Endometrial microvascular endothelial cells (primary cell): ENCODE results near the gene DPP10. TPM values are rescaled to one million over a fixed set of nuclear protein-coding genes. Genes with fewer than 3 reads are reported as not detected.
"Not testable (repeated sequence)": the region's sequence is repeated elsewhere in the genome, so short reads cannot be mapped to it uniquely, and the experiment has no call there.

Source experiments
- in situ Hi-C: cut with HindIII; loops from 2 replicates; pipeline ENCODE4 v1.10.0; 2017; ENCODE audit warnings: low sequenced_read_pairs, low pct_unique_long_range_greater_than_20kb; ENCODE audit errors: inconsistent ontology term
- total RNA-seq: library from RNA; depleted of rRNA; stranded (reverse); fragments of >200 nt; gene quantifications from one replicate; pipeline ENCODE4 v1.2.3, GENCODE V29; 2015; ENCODE audit errors: inconsistent ontology term

DPP10 gene
- total RNA-seq, 1 donor from 2014 or later, result not detected

DNA sequence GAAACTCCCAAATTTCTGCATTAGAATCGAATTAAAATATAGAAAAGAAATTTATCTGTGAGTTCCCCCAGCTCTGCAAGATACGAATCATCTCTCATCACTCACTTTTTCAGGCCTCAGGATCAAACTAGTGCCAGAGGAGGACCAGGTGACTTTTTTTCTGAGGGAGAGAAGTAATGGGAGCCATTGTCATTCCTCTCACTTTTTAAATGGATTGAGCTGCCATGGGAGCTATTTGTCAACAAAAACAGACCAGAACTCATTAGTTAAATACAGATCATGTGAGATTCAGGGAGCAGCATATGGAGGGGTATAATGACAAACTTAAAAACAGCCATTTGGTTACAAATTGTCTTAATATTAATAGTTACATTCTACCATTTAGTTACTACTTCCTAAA lies 594.4 kb downstream of the DPP10 start:
- in situ Hi-C loops, result no loop called here

DNA sequence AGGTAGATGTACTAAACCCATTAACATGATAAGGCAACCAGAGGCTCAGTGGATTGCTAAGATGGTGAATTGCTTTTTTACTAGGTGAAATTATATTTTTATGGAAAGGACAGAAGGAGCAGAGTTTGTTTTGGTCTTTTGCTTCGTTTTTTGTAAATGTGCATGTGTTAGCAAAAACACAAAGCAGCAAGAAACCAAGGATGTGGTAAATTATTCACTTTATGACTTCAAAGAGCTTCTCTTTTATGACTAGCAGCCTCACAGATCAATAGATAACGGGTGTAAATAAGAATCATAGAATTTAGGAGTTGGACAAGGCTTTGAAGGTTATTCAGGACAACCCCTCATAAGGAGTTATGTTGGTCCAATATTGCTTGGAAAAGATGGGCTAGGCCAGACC lies 615.0 kb downstream of the DPP10 start:
- in situ Hi-C loops, result no loop called here

DNA sequence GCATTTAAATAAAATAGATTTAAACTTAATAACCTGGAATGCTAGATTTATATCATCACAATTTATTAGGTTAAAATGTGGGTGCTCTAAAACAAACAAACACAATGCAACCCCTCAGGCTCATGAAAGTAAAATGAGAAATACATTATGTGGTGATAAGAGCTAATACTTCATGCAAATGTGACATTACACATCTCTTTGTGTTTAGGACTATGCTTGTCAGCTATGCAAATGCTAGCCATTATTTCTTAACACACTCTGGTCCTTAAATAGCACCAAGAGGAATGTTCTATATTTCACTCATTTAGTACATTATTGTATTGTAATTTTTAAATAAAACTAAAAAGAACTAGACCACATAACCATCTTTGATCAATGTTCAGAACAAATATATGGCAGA lies 627.6 kb downstream of the DPP10 start:
- in situ Hi-C loops, result no loop called here

DNA sequence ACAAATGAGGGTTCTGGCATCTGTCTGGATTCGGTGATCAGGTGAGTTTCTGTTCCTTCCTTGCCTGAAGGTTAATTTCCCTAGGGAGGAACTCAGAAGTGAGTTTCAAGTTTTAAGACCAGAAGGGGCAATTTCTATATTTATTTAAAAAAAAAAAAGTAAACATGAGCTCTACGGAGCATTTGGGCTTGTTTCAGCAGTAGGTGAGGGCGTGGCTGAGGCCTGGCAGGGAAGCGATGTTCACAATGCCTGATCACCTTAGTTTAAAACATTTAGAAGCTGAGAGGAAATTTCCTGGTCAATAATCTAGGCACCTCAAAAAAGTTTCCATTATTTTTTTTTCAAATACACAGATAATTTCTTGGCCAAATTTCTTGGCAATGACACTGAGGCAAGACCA lies 629.1 kb downstream of the DPP10 start:
- in situ Hi-C loops, result no loop called here

DNA sequence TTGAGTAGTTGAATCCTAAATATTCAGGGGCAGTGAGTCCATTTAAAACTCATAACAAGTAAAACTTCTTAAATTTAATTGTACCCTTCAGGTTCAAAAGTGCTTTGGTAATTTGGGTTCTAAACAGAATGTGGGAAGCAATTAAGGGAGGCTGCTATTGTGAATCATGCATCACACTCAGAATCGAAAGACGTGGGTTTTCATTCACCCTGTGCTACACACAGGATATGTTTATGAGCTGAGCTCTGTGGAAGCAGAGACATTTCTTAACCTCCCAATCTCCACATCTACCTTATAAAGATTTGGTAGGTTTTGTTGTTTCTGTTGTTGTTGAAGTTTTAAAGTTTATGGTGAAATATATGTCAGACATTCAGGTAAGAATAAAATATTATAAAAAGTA lies 633.4 kb downstream of the DPP10 start:
- in situ Hi-C loops, result no loop called here

DNA sequence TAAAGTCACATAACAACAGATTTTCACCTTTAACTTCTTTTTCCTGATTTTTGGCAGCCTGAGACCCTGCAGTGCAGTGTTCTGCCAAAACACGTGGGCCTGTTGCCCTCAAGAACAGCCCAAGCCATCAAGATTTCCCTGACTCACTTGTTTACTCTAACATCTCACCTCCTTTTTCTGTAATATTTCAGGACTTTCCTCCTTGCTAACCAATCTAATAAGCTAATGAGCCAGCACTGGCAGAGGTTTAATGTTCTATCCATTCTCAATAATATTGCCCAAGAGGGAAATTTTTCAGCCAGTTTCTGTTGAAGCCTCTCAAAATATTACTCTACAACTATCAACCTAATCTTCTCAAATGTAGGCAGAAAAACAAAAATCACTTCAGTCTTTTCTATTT lies 635.2 kb downstream of the DPP10 start:
- in situ Hi-C loops, result no loop called here

DNA sequence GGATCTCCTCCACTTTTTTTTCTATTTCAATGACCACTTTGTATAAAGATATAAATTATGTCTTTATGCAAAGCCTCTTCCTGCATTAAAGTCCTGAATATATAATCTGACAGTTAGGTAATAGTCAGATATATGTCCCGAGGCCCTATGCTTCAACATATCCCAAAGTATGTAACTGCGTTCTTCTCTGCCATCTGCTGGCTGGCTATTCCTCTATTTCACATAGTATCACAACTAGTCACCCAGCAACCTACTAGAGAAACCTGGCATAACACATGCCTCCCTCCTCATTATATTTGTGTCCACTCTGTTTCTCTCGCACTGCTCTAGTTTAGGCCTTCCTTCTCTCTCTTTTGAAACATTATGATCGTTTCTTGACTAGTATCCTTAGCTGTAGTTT lies 640.8 kb downstream of the DPP10 start:
- in situ Hi-C loops, result no loop called here

DNA sequence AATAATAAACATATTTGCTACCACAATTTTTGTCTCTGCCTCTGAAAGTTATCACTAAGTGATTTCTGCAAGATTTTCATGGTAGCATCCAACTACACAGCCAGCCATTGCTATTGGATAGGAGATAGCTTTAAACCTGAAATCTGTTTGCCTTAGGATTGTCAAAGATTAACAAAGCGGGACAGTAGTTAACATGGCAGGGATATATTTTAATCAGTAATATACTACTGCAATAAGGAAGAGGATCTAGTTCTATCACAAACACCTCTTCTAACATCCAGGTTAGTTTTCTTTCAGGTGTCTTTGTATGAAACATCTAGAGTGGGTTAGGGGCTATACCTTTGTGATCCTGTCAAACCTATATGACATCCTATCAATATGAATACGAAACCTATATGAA lies 641.3 kb downstream of the DPP10 start:
- in situ Hi-C loops, result no loop called here

DNA sequence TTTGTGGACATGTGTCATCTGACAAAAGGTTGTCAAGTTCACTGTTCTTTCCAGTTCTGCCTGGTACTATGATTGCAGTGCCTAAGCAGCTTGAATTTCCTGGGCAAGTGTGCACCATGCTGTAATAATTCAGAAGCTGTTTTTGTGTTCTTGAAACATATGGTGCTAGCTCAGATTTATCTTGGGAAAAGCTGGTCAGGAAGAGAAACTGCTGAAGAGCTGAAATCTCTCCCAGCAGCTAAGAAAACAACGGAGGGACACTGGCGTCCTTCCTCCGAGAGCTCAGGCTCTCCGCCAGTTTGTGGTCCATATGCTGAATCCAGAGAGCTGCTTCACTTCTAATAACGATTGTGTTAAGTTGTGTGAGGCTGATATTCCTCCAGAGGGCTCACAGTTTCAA lies 642.0 kb downstream of the DPP10 start:
- in situ Hi-C loops, result no loop called here

DNA sequence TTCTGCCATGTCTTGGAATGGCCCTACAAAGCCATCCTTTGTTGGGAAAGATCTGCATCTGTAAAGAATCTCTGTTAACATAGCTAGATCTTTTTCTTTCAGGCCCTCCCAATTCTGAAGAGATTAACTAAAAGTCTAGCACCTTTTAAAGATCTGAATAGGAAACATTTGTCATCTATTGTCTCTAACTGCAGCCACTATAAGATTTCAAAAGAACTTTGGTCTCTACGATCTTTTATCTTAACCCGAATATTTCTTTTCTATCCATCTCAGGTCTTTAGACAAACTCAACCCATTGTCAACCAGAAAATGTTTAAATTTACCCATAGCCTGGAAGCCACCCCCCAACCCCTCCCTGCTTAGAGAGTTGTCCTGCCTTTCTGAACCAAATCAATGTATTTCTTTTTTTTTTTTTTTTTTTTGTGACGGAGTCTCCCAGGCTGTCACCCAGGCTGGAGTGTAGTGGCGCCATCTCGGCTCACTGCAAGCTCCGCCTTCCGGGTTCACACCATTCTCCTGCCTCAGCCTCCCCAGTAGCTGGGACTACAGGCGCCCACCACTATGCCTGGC lies 643.7 kb downstream of the DPP10 start:
- in situ Hi-C loops, result not testable (repeated sequence)

DNA sequence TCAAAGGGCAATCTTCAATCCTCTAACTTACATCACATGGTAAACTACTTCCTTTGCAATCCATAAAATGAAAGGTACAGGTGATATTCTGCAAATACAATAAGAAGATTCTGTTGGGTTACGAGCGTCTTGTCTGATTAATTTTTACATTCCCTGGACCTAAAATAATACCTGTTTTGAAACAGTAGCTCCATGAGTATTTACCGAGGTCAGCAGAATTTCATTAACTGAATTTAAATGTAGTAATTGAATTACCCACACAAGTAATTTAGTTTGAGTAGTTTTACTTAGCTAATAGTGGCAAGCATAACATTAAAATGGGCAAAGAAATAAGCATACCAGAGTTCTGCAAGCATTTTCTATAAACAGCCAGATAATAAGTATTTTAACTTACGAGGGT lies 652.0 kb downstream of the DPP10 start:
- in situ Hi-C loops, result no loop called here

DNA sequence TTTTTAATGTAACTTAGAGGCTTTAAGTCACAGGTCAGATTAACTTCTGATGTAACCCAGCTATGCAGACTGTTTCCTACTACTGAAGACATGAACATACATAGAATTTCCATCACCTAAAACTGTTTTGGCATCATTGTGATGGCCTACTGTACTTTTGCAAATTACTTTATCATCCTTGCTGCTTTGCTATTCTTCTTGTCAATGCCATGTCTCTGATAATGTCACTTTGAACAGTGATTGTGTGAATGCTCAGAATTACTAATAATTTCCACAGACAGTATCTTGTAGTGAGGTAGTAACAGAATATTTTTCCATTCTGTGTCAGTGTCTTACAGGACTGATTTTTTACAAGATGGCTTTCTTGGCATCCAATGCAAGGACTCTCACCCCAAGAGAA lies 663.5 kb downstream of the DPP10 start:
- in situ Hi-C loops, result no loop called here

DNA sequence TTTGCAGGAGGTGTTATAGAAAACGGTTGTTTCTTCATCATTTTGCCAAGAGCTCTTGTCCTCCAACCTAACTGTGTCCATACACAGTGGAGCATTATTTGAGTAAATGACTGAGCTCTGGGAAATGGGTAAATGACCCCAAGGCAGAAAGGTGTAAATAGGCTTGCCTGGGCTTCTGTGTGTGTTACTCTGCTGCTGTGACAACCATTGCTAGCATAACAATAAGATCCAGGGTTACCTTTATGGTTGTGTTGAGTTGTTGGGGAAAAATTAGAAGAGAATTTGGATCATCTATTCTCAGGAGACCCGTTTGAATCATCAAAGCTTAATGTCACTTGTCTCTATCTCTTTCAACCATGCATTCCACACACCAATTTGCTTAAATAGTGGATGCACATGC lies 672.7 kb downstream of the DPP10 start:
- in situ Hi-C loops, result no loop called here

DNA sequence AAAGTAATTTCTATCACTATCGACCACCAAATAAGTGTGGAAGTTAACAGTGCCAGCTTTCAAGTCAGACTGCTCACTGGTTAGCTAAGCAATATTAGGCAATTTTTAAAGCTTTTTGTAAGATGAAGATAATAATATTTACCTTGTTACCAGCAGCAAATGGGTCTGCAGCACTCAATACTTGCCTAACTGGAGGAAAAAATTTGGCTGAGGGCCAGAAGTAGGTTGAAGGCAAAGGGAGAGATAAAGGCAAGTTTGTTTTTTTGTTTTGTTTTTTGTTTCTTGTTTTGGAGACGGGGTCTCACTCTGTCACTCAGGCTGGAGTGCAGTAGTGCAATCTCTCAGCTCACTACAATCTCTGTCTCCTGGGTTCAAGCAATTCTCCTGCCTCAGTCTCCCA lies 675.9 kb downstream of the DPP10 start:
- in situ Hi-C loops, result no loop called here

DNA sequence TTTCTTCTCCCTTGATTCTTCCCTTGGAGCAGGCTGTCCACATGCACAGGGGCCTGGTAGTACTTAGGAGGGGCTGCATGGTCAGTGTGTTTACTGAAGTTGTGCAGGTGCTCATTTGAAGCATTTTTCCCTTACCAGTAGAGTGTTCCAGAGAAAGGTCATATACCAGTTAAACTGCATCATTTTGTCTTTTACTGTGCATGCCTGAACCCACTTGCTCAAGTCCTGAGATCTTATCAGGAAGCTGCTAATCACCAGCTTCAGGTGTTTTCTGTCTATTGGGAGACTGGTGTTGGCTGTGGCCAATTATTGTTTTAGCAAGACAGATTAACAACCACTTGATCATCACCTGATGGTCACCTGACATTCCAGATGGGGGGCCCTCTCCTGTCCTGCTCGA lies 676.6 kb downstream of the DPP10 start:
- in situ Hi-C loops, result no loop called here

DNA sequence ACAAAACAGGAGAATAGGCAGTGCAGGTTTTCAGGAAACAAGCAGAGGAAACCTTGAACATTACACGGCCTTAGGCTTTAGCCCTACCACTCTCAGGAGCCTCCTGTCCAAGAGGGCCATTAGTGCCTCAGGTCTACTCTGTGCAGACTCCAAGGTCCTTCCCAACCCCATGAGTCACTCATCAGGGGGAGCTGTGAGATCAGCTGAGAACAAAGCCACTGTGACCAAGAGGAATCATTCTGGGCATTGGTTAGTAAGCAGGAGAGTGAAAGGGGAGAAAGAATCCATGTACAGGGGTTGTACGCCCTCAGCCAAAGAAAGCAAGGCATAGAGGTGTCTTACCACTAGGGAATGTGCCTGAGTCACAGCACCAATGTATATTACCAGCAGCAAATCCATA lies 680.3 kb downstream of the DPP10 start:
- in situ Hi-C loops, result no loop called here

DNA sequence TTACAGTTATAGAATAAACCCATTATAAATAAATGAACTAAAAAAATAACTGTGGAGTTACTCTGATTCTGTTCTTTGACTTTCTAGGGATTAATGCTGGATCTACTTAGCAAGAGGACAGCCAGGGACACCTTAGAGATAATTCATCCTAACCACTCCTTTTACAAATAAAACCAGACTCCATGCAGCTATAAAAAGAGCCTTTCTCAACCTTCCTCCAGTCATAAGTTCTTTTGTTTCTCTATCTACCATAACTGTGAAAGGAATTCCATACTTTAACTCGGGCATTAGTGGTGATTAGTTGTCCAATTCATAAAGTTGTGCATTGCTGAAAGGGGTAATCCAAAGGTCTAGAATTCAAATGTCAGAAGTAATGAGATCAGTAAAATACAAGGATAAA lies 682.4 kb downstream of the DPP10 start:
- in situ Hi-C loops, result no loop called here

DNA sequence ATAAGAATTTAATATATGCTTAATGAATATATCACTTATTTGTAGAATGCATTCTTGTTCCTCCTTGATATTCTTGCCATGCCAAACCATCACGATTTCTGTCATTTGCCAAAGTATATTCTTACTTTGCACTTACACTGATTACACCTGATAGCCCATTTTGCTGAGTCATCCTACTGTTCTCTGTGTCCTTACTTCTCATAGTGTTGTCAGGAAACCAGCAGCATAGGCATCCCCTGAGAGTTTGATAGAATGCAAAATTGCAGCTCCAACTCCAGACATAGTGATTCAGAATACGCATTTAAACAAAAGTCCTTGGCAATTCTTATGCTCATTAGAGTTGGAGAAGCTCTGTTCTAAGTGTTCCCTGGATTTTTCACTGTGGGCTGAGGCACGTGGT lies 687.1 kb downstream of the DPP10 start:
- in situ Hi-C loops, result no loop called here

DNA sequence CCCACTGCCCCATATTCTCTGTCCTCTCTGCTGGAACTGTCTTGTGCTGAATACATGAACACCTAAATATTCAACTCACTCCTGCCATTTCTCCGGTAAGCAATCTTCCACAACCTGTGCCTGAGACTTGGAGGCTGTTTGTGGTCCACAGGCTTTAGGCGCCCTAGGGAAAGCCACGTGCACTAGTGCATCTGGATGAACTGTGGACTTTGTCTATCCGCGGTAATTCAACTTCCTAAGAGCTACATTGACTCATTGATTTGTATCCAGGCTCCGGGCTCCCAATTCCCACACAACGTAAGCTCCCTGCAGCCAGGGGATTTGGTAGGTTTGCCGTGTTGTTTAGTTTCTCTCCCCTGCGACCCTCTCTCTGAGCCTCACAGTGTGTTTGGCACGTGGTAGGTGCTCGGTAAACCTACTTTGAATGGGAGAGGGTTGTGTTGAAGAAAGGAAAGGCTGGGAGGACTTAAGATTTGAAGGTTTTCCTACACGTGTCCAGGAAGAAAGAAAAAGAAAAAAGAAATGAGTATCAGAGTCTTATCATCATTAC lies 718.2 kb downstream of the DPP10 start:
- in situ Hi-C loops, result no loop called here

DNA sequence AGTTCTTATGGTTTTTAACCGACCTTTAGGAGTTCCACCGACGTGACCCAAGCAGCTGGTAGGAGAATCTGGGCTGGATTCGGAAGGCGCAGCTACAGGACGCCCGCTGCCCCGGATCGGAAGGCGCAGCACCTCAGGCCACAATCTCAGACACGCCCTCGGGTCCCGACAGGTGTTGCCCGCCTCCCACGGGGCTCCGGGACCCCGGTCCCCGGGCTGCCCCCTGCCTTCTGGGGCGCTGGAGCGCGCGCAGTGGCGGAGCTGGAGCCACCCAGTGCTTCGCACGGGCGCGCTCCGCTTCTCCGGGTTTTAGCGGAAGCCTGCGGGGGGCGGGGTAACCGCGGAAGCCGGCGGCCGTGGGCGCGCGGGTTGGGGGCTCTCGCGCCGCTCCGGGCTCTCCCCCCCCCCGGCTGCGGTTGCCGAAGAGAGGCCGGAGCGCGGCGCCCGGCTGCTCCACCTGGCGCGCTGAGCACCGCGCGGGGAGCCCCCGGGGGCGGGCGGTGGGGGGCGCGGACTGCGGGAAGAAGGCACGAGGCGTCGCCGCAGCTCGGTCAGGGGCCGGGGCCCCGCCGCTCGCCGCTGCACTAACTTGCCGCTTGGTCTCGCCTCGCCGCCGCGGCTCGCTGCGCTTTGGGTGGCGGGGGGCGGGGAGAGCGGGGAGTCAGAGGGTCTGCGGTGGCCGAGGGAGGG lies 718.8 kb downstream of the DPP10 start:
- in situ Hi-C loops, result no loop called here
